K562 (cell line): ENCODE results near the gene CACNA1C.

Experiments used
- BDP1 ChIP-seq: IDR thresholded peaks from 3 replicates; pipeline ENCODE4 v1.6.1; 2011; ENCODE audit not compliant: insufficient read length, insufficient read depth
- CTCF ChIP-seq, 3 experiments: IDR thresholded peaks in 2 of 3; conservative IDR thresholded peaks in 1 of 3; 2 replicates each; pipeline ENCODE4 v1.5.1; 2011 to 2012; ENCODE audit warnings: low read length in 3 of 3, mild to moderate bottlenecking in 3 of 3, control low read depth in 2 of 3, improper control_type of control experiment in 1 of 3, inconsistent platforms in 1 of 3, low read depth in 1 of 3, mixed read lengths in 1 of 3, moderate library complexity in 1 of 3; ENCODE audit not compliant: insufficient read depth in 2 of 3
- EP300 ChIP-seq: IDR thresholded peaks from 2 replicates; pipeline ENCODE4 v1.6.1; 2012; ENCODE audit warnings: low read length, improper control_type of control experiment
- NR2F6 ChIP-seq: fragments of 450-650 bp; formaldehyde crosslinking; IDR thresholded peaks from 2 replicates; pipeline ENCODE4 v1.4.0; 2020; ENCODE audit warnings: mild to moderate bottlenecking
- NR3C1 ChIP-seq: sonication (generic); formaldehyde crosslinking; IDR thresholded peaks from 2 replicates; pipeline ENCODE4 v1.8.1; 2022; ENCODE audit warnings: missing genetic modification reagents
- POU5F1 ChIP-seq: fragments of 150-350 bp; IDR thresholded peaks from 2 replicates; pipeline ENCODE4 v1.6.1; 2014; ENCODE audit warnings: borderline replicate concordance, low read length, low read depth, mild to moderate bottlenecking; ENCODE audit not compliant: partially characterized antibody
- RFX1 ChIP-seq: fragments of 450-650 bp; IDR thresholded peaks from 2 replicates; pipeline ENCODE4 v1.6.1; 2016; ENCODE audit warnings: mild to moderate bottlenecking, moderate library complexity
- SETDB1 ChIP-seq: IDR thresholded peaks from one replicate; pipeline ENCODE4 v1.6.1; 2012; ENCODE audit warnings: low read length, control low read depth, inconsistent platforms
- SREBF1 ChIP-seq: fragments of 150-350 bp; IDR thresholded peaks from 2 replicates; pipeline ENCODE4 v1.6.1; 2014; ENCODE audit warnings: antibody characterized with exemption, low read depth, low read length, borderline replicate concordance
- TAF9B ChIP-seq: fragments of 450-650 bp; IDR thresholded peaks from 2 replicates; pipeline ENCODE4 v1.6.1; 2018; ENCODE audit warnings: mild to moderate bottlenecking; ENCODE audit not compliant: partially characterized antibody
- ZBTB8A ChIP-seq: fragments of 450-650 bp; IDR thresholded peaks from 2 replicates; pipeline ENCODE4 v1.6.1; 2018; ENCODE audit warnings: mild to moderate bottlenecking, moderate library complexity; ENCODE audit not compliant: partially characterized antibody
- ZNF445 ChIP-seq: fragments of 250-450 bp; sonication (Bioruptor Pico); IDR thresholded peaks from 2 replicates; pipeline ENCODE4 v1.4.0; 2020; ENCODE audit warnings: low read depth, mild to moderate bottlenecking, moderate library complexity
- TF ChIP-seq, protein P1 (sequence below), 2 experiments: fragments of 450-650 bp in 1 of 2; sonication (generic) in 1 of 2; formaldehyde crosslinking in 1 of 2; IDR thresholded peaks; 2 replicates each; pipeline versions ENCODE4 v1.7.1 to v1.9.0; 2016 to 2022; ENCODE audit warnings: inconsistent platforms in 1 of 2, mild to moderate bottlenecking in 1 of 2, missing genetic modification reagents in 1 of 2
- TF ChIP-seq, protein P2 (sequence below), 2 experiments: IDR thresholded peaks; 2 replicates each; pipeline ENCODE4 v1.6.1; 2011; ENCODE audit warnings: borderline replicate concordance in 1 of 2, control low read depth in 1 of 2, low read depth in 1 of 2, low read length in 1 of 2, mild to moderate bottlenecking in 1 of 2, mixed read lengths in 1 of 2, moderate library complexity in 1 of 2; ENCODE audit not compliant: insufficient read depth in 1 of 2, insufficient read length in 1 of 2, poor library complexity in 1 of 2, severe bottlenecking in 1 of 2; ENCODE audit errors: extremely low read depth in 1 of 2

- no peak for TF ChIP-seq SETDB1
- no peak for TF ChIP-seq BDP1
- no peak for TF ChIP-seq CTCF (IDR thresholded peaks at IDR 0.05 in 2 of 3, conservative IDR thresholded peaks at IDR 0.05 in 1 of 3; ENCODE audit: insufficient read depth in 2 of 3, low read depth in 1 of 3, low read length in 3 of 3)
- TF ChIP-seq NR2F6 (CRISPR knock-in tag) = no peak
- TF ChIP-seq TAF9B = no peak
- TF ChIP-seq POU5F1 = no peak
- no peak for TF ChIP-seq ZBTB8A
- TF ChIP-seq, protein P1, sequence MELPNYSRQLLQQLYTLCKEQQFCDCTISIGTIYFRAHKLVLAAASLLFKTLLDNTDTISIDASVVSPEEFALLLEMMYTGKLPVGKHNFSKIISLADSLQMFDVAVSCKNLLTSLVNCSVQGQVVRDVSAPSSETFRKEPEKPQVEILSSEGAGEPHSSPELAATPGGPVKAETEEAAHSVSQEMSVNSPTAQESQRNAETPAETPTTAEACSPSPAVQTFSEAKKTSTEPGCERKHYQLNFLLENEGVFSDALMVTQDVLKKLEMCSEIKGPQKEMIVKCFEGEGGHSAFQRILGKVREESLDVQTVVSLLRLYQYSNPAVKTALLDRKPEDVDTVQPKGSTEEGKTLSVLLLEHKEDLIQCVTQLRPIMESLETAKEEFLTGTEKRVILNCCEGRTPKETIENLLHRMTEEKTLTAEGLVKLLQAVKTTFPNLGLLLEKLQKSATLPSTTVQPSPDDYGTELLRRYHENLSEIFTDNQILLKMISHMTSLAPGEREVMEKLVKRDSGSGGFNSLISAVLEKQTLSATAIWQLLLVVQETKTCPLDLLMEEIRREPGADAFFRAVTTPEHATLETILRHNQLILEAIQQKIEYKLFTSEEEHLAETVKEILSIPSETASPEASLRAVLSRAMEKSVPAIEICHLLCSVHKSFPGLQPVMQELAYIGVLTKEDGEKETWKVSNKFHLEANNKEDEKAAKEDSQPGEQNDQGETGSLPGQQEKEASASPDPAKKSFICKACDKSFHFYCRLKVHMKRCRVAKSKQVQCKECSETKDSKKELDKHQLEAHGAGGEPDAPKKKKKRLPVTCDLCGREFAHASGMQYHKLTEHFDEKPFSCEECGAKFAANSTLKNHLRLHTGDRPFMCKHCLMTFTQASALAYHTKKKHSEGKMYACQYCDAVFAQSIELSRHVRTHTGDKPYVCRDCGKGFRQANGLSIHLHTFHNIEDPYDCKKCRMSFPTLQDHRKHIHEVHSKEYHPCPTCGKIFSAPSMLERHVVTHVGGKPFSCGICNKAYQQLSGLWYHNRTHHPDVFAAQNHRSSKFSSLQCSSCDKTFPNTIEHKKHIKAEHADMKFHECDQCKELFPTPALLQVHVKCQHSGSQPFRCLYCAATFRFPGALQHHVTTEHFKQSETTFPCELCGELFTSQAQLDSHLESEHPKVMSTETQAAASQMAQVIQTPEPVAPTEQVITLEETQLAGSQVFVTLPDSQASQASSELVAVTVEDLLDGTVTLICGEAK (IDR thresholded peaks at IDR 0.05) = no peak
- TF ChIP-seq, protein P1 (CRISPR knock-in tag; IDR thresholded peaks at IDR 0.05) = no peak
- no peak for TF ChIP-seq NR3C1 (CRISPR knock-in tag)
- no peak for TF ChIP-seq EP300
- TF ChIP-seq RFX1 = no peak
- no peak for TF ChIP-seq ZNF445 (CRISPR knock-in tag)
- TF ChIP-seq SREBF1 = no peak
- TF ChIP-seq, protein P2, sequence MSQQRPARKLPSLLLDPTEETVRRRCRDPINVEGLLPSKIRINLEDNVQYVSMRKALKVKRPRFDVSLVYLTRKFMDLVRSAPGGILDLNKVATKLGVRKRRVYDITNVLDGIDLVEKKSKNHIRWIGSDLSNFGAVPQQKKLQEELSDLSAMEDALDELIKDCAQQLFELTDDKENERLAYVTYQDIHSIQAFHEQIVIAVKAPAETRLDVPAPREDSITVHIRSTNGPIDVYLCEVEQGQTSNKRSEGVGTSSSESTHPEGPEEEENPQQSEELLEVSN (IDR thresholded peaks at IDR 0.05; ENCODE audit: borderline replicate concordance in 1 of 2, extremely low read depth in 1 of 2, insufficient read depth in 1 of 2, insufficient read length in 1 of 2, low read depth in 1 of 2, low read length in 1 of 2, poor library complexity in 1 of 2, severe bottlenecking in 1 of 2) = no peak
Measured at GRCh38 chr12:2355604-2356003, 302.8 kb downstream of the CACNA1C start.
